Measurements from ENCODE around the gene GRM3. TPM values are rescaled to one million over a fixed set of nuclear protein-coding genes. Genes with fewer than 3 reads are reported as not detected.

The GRM3 gene
- total RNA-seq, 1 donor from 2014 or later: not detected

DNA sequence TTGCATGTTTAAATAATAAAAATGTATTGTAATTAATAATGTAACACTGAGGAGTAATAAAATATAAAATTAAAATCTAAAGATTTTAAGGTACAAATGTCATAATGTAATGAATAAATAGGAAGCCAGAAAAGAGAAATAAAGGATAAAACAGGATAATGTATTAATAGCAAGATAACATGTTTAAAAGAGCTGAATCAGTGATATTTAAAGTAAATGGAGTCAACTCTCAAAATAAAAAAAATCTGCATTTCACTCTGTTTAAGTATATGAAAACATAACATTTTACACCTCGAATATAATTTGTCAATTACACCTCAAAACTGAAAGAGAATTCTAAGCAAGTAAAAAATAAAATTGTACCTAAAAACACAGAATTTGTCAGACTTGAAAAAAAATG, 44.1 kb downstream of the GRM3 start:
- Histone ChIP-seq H3K4me3 (ENCODE audit: insufficient read depth, low read depth, low read length) (no peak overlapping the region), H3K27ac (ENCODE audit: low read depth, low read length) (no peak overlapping the region), H3K9ac (ENCODE audit: low read length) (no peak overlapping the region), H4K20me1 (ENCODE audit: insufficient read depth, low read length) (no peaks in the 10 kb centered on the region), H3K27me3 (ENCODE audit: insufficient read depth, low read length) (no peaks in the 10 kb centered on the region), H3K4me1 (ENCODE audit: insufficient read depth, low read length) (no peaks in the 10 kb centered on the region), H3K9me3 (ENCODE audit: insufficient read depth, low read depth, low read length) (no peaks in the 10 kb centered on the region), H3K4me2 (ENCODE audit: low read length) (no peak overlapping the region), H3K79me2 (ENCODE audit: insufficient read depth, low read length) (no peaks in the 10 kb centered on the region), H3K36me3 (ENCODE audit: insufficient read depth, low read length) (no peaks in the 10 kb centered on the region), H2AFZ (ENCODE audit: low read depth, low read length) (no peak overlapping the region)
- Mint-ChIP-seq H3K27me3 (ENCODE audit: low read depth, unreplicated experiment) (no peaks in the 10 kb centered on the region), H3K9me3 (ENCODE audit: unreplicated experiment) (no peaks in the 10 kb centered on the region), H3K27ac (ENCODE audit: unreplicated experiment) (no peak overlapping the region), H3K36me3 (ENCODE audit: low read depth, unreplicated experiment) (no peaks in the 10 kb centered on the region), H3K4me1 (ENCODE audit: low read depth, unreplicated experiment) (no peaks in the 10 kb centered on the region), H3K4me3 (ENCODE audit: unreplicated experiment) (no peak overlapping the region)
- TF ChIP-seq, protein P1, sequence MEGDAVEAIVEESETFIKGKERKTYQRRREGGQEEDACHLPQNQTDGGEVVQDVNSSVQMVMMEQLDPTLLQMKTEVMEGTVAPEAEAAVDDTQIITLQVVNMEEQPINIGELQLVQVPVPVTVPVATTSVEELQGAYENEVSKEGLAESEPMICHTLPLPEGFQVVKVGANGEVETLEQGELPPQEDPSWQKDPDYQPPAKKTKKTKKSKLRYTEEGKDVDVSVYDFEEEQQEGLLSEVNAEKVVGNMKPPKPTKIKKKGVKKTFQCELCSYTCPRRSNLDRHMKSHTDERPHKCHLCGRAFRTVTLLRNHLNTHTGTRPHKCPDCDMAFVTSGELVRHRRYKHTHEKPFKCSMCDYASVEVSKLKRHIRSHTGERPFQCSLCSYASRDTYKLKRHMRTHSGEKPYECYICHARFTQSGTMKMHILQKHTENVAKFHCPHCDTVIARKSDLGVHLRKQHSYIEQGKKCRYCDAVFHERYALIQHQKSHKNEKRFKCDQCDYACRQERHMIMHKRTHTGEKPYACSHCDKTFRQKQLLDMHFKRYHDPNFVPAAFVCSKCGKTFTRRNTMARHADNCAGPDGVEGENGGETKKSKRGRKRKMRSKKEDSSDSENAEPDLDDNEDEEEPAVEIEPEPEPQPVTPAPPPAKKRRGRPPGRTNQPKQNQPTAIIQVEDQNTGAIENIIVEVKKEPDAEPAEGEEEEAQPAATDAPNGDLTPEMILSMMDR (IDR thresholded peaks at IDR 0.05; ENCODE audit: insufficient read depth, low read depth, low read length): no peak
- TF ChIP-seq EZH2 (IDR thresholded peaks at IDR 0.05; ENCODE audit: insufficient read depth, low read length): no peak
- DNase-seq (ENCODE audit: low read depth) (no peak), FAIRE-seq (no peak)

DNA sequence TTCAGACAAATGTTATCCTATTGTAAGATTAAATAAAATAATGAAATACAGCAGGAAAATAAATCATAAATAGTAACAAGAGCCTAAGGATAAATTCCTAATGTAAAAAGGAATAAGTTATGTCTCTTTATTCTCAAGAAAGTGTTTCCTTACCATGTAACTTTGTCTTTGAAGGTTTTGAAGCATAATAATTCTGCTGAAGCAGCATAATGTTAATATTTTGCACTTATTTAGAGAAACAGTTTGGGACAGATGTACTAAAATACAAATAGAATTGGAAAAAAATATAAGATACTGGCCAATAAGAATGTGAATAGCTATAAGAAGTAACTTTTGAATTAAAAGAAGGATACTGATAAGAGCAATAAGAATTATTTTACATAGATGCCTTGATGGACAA, 45.7 kb downstream of the GRM3 start:
- H3K9ac ChIP-seq (ENCODE audit: low read length): no peak overlapping the region
- no peak overlapping the region for H2AFZ ChIP-seq (ENCODE audit: low read depth, low read length)
- no peak for FAIRE-seq
- no peak overlapping the region for H3K27ac ChIP-seq (ENCODE audit: low read depth, low read length)
- Mint-ChIP-seq H3K4me1 (ENCODE audit: low read depth, unreplicated experiment) (no peaks in the 10 kb centered on the region), H3K4me3 (ENCODE audit: unreplicated experiment) (no peak overlapping the region), H3K36me3 (ENCODE audit: low read depth, unreplicated experiment) (no peaks in the 10 kb centered on the region), H3K27ac (ENCODE audit: unreplicated experiment) (no peak overlapping the region), H3K27me3 (ENCODE audit: low read depth, unreplicated experiment) (no peaks in the 10 kb centered on the region), H3K9me3 (ENCODE audit: unreplicated experiment) (no peaks in the 10 kb centered on the region)
- no peak overlapping the region for H3K4me2 ChIP-seq (ENCODE audit: low read length)
- no peaks in the 10 kb centered on the region for H3K4me1 ChIP-seq (ENCODE audit: insufficient read depth, low read length)
- no peak overlapping the region for H3K4me3 ChIP-seq (ENCODE audit: insufficient read depth, low read depth, low read length)
- TF ChIP-seq, protein P1 (IDR thresholded peaks at IDR 0.05; ENCODE audit: insufficient read depth, low read depth, low read length): no peak
- TF ChIP-seq EZH2 (IDR thresholded peaks at IDR 0.05; ENCODE audit: insufficient read depth, low read length): no peak
- H4K20me1 ChIP-seq (ENCODE audit: insufficient read depth, low read length): no peaks in the 10 kb centered on the region
- no peaks in the 10 kb centered on the region for H3K9me3 ChIP-seq (ENCODE audit: insufficient read depth, low read depth, low read length)
- H3K79me2 ChIP-seq (ENCODE audit: insufficient read depth, low read length): no peaks in the 10 kb centered on the region
- H3K36me3 ChIP-seq (ENCODE audit: insufficient read depth, low read length): no peaks in the 10 kb centered on the region
- no peak for DNase-seq (ENCODE audit: low read depth)
- no peaks in the 10 kb centered on the region for H3K27me3 ChIP-seq (ENCODE audit: insufficient read depth, low read length)

DNA sequence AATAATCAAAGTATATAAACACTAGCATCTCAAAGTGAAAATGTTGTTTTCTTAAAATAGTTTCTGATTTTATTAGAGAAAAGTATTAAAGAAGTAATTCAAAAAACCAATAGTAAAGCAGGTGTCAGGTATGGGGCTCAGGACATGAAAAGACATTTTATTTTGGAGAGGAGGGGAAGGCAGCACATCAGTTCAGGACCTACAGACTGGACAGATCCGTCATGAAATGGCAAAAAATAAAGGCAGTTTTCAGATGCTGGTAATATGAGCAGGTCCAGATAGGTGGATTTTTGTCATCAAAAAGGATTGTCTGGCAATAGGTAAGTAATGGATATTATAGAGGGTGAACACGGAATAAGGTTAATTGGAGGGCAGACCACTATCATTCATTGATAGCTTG, 49.0 kb downstream of the GRM3 start:
- Histone ChIP-seq H3K4me1 (ENCODE audit: insufficient read depth, low read length) (no peaks in the 10 kb centered on the region), H3K9me3 (ENCODE audit: insufficient read depth, low read depth, low read length) (no peaks in the 10 kb centered on the region), H4K20me1 (ENCODE audit: insufficient read depth, low read length) (no peaks in the 10 kb centered on the region), H2AFZ (ENCODE audit: low read depth, low read length) (no peak overlapping the region), H3K9ac (ENCODE audit: low read length) (no peak overlapping the region), H3K36me3 (ENCODE audit: insufficient read depth, low read length) (no peaks in the 10 kb centered on the region), H3K4me3 (ENCODE audit: insufficient read depth, low read depth, low read length) (no peak overlapping the region), H3K27me3 (ENCODE audit: insufficient read depth, low read length) (no peaks in the 10 kb centered on the region), H3K79me2 (ENCODE audit: insufficient read depth, low read length) (no peaks in the 10 kb centered on the region), H3K27ac (ENCODE audit: low read depth, low read length) (no peak overlapping the region), H3K4me2 (ENCODE audit: low read length) (no peak overlapping the region)
- H3K9me3 Mint-ChIP-seq (ENCODE audit: unreplicated experiment): no peaks in the 10 kb centered on the region
- H3K4me1 Mint-ChIP-seq (ENCODE audit: low read depth, unreplicated experiment): no peaks in the 10 kb centered on the region
- DNase-seq (ENCODE audit: low read depth) (no peak), FAIRE-seq (no peak)
- no peak overlapping the region for H3K4me3 Mint-ChIP-seq (ENCODE audit: unreplicated experiment)
- TF ChIP-seq, protein P1 (IDR thresholded peaks at IDR 0.05; ENCODE audit: insufficient read depth, low read depth, low read length): no peak
- no peak for TF ChIP-seq EZH2 (IDR thresholded peaks at IDR 0.05; ENCODE audit: insufficient read depth, low read length)
- H3K27me3 Mint-ChIP-seq (ENCODE audit: low read depth, unreplicated experiment): peaks cover 3% of the 10 kb centered on the region
- H3K36me3 Mint-ChIP-seq (ENCODE audit: low read depth, unreplicated experiment): no peaks in the 10 kb centered on the region
- H3K27ac Mint-ChIP-seq (ENCODE audit: unreplicated experiment): no peak overlapping the region
